Coronary artery (tissue), 2 donors: ENCODE data around the gene CWH43.
"Not testable (repeated sequence)": the region's sequence is repeated elsewhere in the genome, so short reads cannot be mapped to it uniquely, and the experiment has no call there.

Experiments
- DNase-seq: peaks from one replicate; pipeline ENCODE4 v3.0.0-alpha.2; 2017; ENCODE audit warnings: low spot score
- H3K27ac ChIP-seq, 2 donors: fragments of 200-600 bp; sonication (generic); one replicate each; pipeline ENCODE4 v1.5.1; 2016 to 2019
- H3K4me3 ChIP-seq: fragments of 200-600 bp; sonication (generic); 2 replicates; pipeline ENCODE4 v1.5.1; 2016; ENCODE audit warnings: mild to moderate bottlenecking, moderate library complexity
- CTCF ChIP-seq: fragments of 200-600 bp; sonication (generic); IDR thresholded peaks from one replicate; pipeline ENCODE4 v1.5.1; 2019; ENCODE audit warnings: antibody characterized with exemption

CWH43 gene

GRCh38 chr4:48945981-48946380 is 40.1 kb upstream of the CWH43 start:
- H3K27ac ChIP-seq, result no peak overlapping the region

GRCh38 chr4:48947731-48948130 is 38.3 kb upstream of the CWH43 start:
- no peak overlapping the region for H3K4me3 ChIP-seq
- DNase-seq, result no peak
- no peak for TF ChIP-seq CTCF
- H3K27ac ChIP-seq, result no peak overlapping the region

More at GRCh38 chr4:48945981-48946380, 40.1 kb upstream of the CWH43 start:
- H3K4me3 ChIP-seq, result no peak overlapping the region
- TF ChIP-seq CTCF, result no peak
- no peak for DNase-seq

- no peak overlapping the region for H3K4me3 ChIP-seq
- H3K27ac ChIP-seq, result no peak overlapping the region
- no peak for DNase-seq
- no peak for TF ChIP-seq CTCF
Observed at GRCh38 chr4:48949086-48949485, 37.0 kb upstream of the CWH43 start.

GRCh38 chr4:48949518-48950219 is 36.4 kb upstream of the CWH43 start:
- Histone ChIP-seq H3K4me3 (no peak overlapping the region), H3K27ac (no peak overlapping the region)
- no peak for DNase-seq
- no peak for TF ChIP-seq CTCF

GRCh38 chr4:48954314-48954713 is 31.8 kb upstream of the CWH43 start:
- Histone ChIP-seq H3K27ac (no peak overlapping the region), H3K4me3 (no peak overlapping the region)
- no peak for DNase-seq
- TF ChIP-seq CTCF, result no peak

GRCh38 chr4:48957366-48957765 is 28.7 kb upstream of the CWH43 start:
- DNase-seq, H3K4me3 ChIP-seq, H3K27ac ChIP-seq: not testable (repeated sequence)

GRCh38 chr4:48958582-48958981 is 27.5 kb upstream of the CWH43 start:
- H3K27ac ChIP-seq, result no peak overlapping the region
- no peak overlapping the region for H3K4me3 ChIP-seq
- no peak for DNase-seq
- TF ChIP-seq CTCF, result no peak
